Neural crest cell (in vitro differentiated cells): ENCODE data around the gene SRRD. TPM values are rescaled to one million over a fixed set of nuclear protein-coding genes. Genes with fewer than 3 reads are reported as not detected.
A peak's percentile ranks its signal among the peaks of the same experiment; 100 is the strongest.

Source experiments
- DNase-seq: peaks from one replicate; pipeline ENCODE4 v3.0.0; 2021; ENCODE audit warnings: low read depth, mixed read lengths, low spot score
- H3K27ac Mint-ChIP-seq: one replicate; pipeline ENCODE4 v1.8.0; 2021; ENCODE audit warnings: mild to moderate bottlenecking, mixed read lengths; ENCODE audit not compliant: unreplicated experiment
- H3K27me3 Mint-ChIP-seq: 2 replicates; pipeline ENCODE4 v1.8.0; 2021; ENCODE audit warnings: low read depth, mild to moderate bottlenecking, mixed read lengths
- H3K36me3 Mint-ChIP-seq: 2 replicates; pipeline ENCODE4 v1.8.0; 2021; ENCODE audit warnings: low read depth, mild to moderate bottlenecking, mixed read lengths
- H3K4me1 Mint-ChIP-seq: 2 replicates; pipeline ENCODE4 v1.8.0; 2021; ENCODE audit warnings: mixed read lengths
- H3K4me3 Mint-ChIP-seq: one replicate; pipeline ENCODE4 v1.8.0; 2021; ENCODE audit warnings: mild to moderate bottlenecking, mixed read lengths
- H3K9me3 Mint-ChIP-seq: 2 replicates; pipeline ENCODE4 v1.8.0; 2021; ENCODE audit warnings: mixed read lengths
- CTCF ChIP-seq: fragments of 200-600 bp; sonication (generic); conservative IDR thresholded peaks from 2 replicates; pipeline ENCODE4 v1.5.0; 2021; ENCODE audit warnings: antibody characterized with exemption, mild to moderate bottlenecking
- total RNA-seq: library from RNA; stranded (reverse); gene quantifications from 2 replicates; pipeline ENCODE4 v1.2.1, GENCODE V29; 2021

Gene SRRD
- total RNA-seq, 1 donor from 2014 or later: 30.8 TPM

- peak overlapping the region; percentile 19 for H3K27ac Mint-ChIP-seq
- H3K27me3 Mint-ChIP-seq: no peaks in the 10 kb centered on the region
These were observed 45.7 kb downstream of the SRRD start for GRCh38 chr22:26529345-26529744.

GRCh38 chr22:26534171-26534855 lies 50.6 kb downstream of the SRRD start:
- DNase-seq: no peak
- no peak for TF ChIP-seq CTCF
- Mint-ChIP-seq H3K4me1 (no peaks in the 10 kb centered on the region), H3K27ac (no peak overlapping the region), H3K9me3 (no peaks in the 10 kb centered on the region), H3K36me3 (no peaks in the 10 kb centered on the region), H3K4me3 (no peak overlapping the region), H3K27me3 (no peaks in the 10 kb centered on the region)

More at GRCh38 chr22:26529345-26529744, 45.7 kb downstream of the SRRD start:
- TF ChIP-seq CTCF: no peak
- no peaks in the 10 kb centered on the region for H3K9me3 Mint-ChIP-seq
- H3K4me3 Mint-ChIP-seq: no peak overlapping the region
- H3K4me1 Mint-ChIP-seq: no peaks in the 10 kb centered on the region
- H3K36me3 Mint-ChIP-seq: no peaks in the 10 kb centered on the region
- DNase-seq: no peak

- H3K27me3 Mint-ChIP-seq: no peaks in the 10 kb centered on the region
- no peak for DNase-seq
These were observed 51.4 kb downstream of the SRRD start for GRCh38 chr22:26534874-26535602.

GRCh38 chr22:26535603-26535908 lies 51.9 kb downstream of the SRRD start:
- H3K4me3 Mint-ChIP-seq: no peak overlapping the region
- H3K27me3 Mint-ChIP-seq: no peaks in the 10 kb centered on the region
- DNase-seq: no peak
- no peaks in the 10 kb centered on the region for H3K4me1 Mint-ChIP-seq
- H3K36me3 Mint-ChIP-seq: no peaks in the 10 kb centered on the region
- no peak for TF ChIP-seq CTCF
- no peaks in the 10 kb centered on the region for H3K9me3 Mint-ChIP-seq
- H3K27ac Mint-ChIP-seq: no peak overlapping the region

More at GRCh38 chr22:26534874-26535602, 51.4 kb downstream of the SRRD start:
- Mint-ChIP-seq H3K36me3 (no peaks in the 10 kb centered on the region), H3K4me3 (no peak overlapping the region), H3K27ac (no peak overlapping the region), H3K9me3 (no peaks in the 10 kb centered on the region), H3K4me1 (no peaks in the 10 kb centered on the region)
- TF ChIP-seq CTCF: no peak

- no peak for TF ChIP-seq CTCF
- no peaks in the 10 kb centered on the region for H3K27me3 Mint-ChIP-seq
- H3K4me3 Mint-ChIP-seq: no peak overlapping the region
- no peaks in the 10 kb centered on the region for H3K9me3 Mint-ChIP-seq
- H3K4me1 Mint-ChIP-seq: no peaks in the 10 kb centered on the region
- H3K27ac Mint-ChIP-seq: no peak overlapping the region
- H3K36me3 Mint-ChIP-seq: no peaks in the 10 kb centered on the region
- DNase-seq: no peak
These were observed 52.5 kb downstream of the SRRD start for GRCh38 chr22:26536056-26536761.
